ENCODE measurements around the gene KIAA0753. TPM values are rescaled to one million over a fixed set of nuclear protein-coding genes. Genes with fewer than 3 reads are reported as not detected.

KIAA0753 gene
- total RNA-seq, 2 donors from 2014 or later = 15.7 to 18.5 TPM

- Histone ChIP-seq H3K27ac (no peak overlapping the region), H3K9ac (ENCODE audit: low read depth in 2 of 2, low read length in 2 of 2) (no peak overlapping the region), H3K27me3 (no peaks in the 10 kb centered on the region), H3K36me3 (peaks cover 5% of the 10 kb centered on the region), H3K4me3 (no peak overlapping the region), H3K9me3 (no peaks in the 10 kb centered on the region), H3K4me1 (peaks cover 9% of the 10 kb centered on the region)
- intact Hi-C loops (cut with DNase I) = no loop called here
- TF ChIP-seq, protein P1, sequence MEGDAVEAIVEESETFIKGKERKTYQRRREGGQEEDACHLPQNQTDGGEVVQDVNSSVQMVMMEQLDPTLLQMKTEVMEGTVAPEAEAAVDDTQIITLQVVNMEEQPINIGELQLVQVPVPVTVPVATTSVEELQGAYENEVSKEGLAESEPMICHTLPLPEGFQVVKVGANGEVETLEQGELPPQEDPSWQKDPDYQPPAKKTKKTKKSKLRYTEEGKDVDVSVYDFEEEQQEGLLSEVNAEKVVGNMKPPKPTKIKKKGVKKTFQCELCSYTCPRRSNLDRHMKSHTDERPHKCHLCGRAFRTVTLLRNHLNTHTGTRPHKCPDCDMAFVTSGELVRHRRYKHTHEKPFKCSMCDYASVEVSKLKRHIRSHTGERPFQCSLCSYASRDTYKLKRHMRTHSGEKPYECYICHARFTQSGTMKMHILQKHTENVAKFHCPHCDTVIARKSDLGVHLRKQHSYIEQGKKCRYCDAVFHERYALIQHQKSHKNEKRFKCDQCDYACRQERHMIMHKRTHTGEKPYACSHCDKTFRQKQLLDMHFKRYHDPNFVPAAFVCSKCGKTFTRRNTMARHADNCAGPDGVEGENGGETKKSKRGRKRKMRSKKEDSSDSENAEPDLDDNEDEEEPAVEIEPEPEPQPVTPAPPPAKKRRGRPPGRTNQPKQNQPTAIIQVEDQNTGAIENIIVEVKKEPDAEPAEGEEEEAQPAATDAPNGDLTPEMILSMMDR (IDR thresholded peaks at IDR 0.05) = no peak
- DNase-seq = no peak
Observed at GRCh38 chr17:6643451-6644125, 3.1 kb upstream of the KIAA0753 start.

- no peak for DNase-seq
- TF ChIP-seq, protein P1 (IDR thresholded peaks at IDR 0.05) = no peak
- peaks cover 9% of the 10 kb centered on the region for H3K4me1 ChIP-seq
- H3K4me3 ChIP-seq = no peak overlapping the region
- no peaks in the 10 kb centered on the region for H3K9me3 ChIP-seq
- no peak overlapping the region for H3K27ac ChIP-seq
- no peak overlapping the region for H3K9ac ChIP-seq (ENCODE audit: low read depth in 2 of 2, low read length in 2 of 2)
- H3K36me3 ChIP-seq = peaks cover 5% of the 10 kb centered on the region
- H3K27me3 ChIP-seq = no peaks in the 10 kb centered on the region
- intact Hi-C loops (cut with DNase I) = no loop called here
Observed at GRCh38 chr17:6642592-6642991, 2.1 kb upstream of the KIAA0753 start.

- peak; percentile 44 for DNase-seq
- H3K4me1 ChIP-seq = peaks cover 9% of the 10 kb centered on the region
Observed at GRCh38 chr17:6641247-6641863, 844 bp upstream of the KIAA0753 start.

GRCh38 chr17:6639586-6640535 lies 650 bp downstream of the KIAA0753 start:
- Histone ChIP-seq H3K4me1 (peaks cover 9% of the 10 kb centered on the region), H3K9ac (ENCODE audit: low read depth in 2 of 2, low read length in 2 of 2) (peak overlapping the region; percentile 82 to 87), H3K9me3 (no peaks in the 10 kb centered on the region), H3K4me3 (peak overlapping the region; percentile 98), H3K36me3 (peaks cover 3% of the 10 kb centered on the region), H3K27ac (peak overlapping the region; percentile 81), H3K27me3 (no peaks in the 10 kb centered on the region)
- peak; percentile 42 for DNase-seq
- intact Hi-C loops (cut with DNase I) = loop anchor here (10.0 kb wide), 1 partner anchor 65 kb away; no protein-coding TSS in a partner anchor
- TF ChIP-seq, protein P1 (IDR thresholded peaks at IDR 0.05) = no peak

More at GRCh38 chr17:6641247-6641863, 844 bp upstream of the KIAA0753 start:
- Histone ChIP-seq H3K9me3 (no peaks in the 10 kb centered on the region), H3K4me3 (peak overlapping the region; percentile 98), H3K27ac (peak overlapping the region; percentile 81), H3K36me3 (peaks cover 5% of the 10 kb centered on the region), H3K27me3 (no peaks in the 10 kb centered on the region), H3K9ac (ENCODE audit: low read depth in 2 of 2, low read length in 2 of 2) (peak overlapping the region; percentile 82 to 87)
- intact Hi-C loops (cut with DNase I) = no loop called here
- TF ChIP-seq, protein P1 (IDR thresholded peaks at IDR 0.05) = no peak

DNA sequence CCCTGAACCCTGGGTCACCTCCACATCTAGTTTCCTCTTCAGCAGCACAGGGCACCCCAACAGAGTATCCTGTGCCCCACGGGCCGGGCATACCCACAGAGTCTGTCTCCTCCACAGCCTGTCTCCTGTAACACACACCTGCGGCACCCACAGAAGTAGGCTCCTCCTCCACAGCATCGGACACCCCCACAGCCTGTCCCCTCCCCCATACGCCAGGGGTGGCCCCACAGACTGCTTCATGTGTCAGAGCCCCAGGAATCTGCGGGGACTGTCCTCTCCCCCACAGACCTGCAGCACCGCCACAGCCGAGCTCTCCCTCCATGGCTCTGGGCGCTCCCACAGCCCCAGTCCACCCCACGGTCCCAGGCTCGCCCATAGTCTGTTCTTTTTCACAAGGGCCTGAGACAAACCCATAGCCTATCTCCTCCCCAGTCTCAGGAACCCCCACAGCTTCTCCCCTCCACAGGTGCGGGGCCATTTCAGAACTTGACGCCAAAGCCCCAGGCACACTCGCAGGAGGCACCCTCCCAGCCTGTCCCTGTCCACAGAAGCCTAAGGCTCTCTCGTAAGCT lies 1.4 kb downstream of the KIAA0753 start:
- H3K27me3 ChIP-seq = no peaks in the 10 kb centered on the region
- H3K4me3 ChIP-seq = peak overlapping the region; percentile 98
- no peaks in the 10 kb centered on the region for H3K36me3 ChIP-seq
- no peak overlapping the region for H3K27ac ChIP-seq
- peak; percentile 22 for DNase-seq
- TF ChIP-seq, protein P1 (IDR thresholded peaks at IDR 0.05) = no peak
- peaks cover 9% of the 10 kb centered on the region for H3K4me1 ChIP-seq
- H3K9me3 ChIP-seq = no peaks in the 10 kb centered on the region
- peak overlapping the region; percentile 76 to 82 for H3K9ac ChIP-seq (ENCODE audit: low read depth in 2 of 2, low read length in 2 of 2)
- intact Hi-C loops (cut with DNase I) = loop anchor here (10.0 kb wide), 1 partner anchor 64 kb away; no protein-coding TSS in a partner anchor
